ENCODE results near the gene LRRC1. TPM values are rescaled to one million over a fixed set of nuclear protein-coding genes. Genes with fewer than 3 reads are reported as not detected.

LRRC1 gene
- total RNA-seq, 1 experiment from 2014 or later, result 30.4 TPM

DNA sequence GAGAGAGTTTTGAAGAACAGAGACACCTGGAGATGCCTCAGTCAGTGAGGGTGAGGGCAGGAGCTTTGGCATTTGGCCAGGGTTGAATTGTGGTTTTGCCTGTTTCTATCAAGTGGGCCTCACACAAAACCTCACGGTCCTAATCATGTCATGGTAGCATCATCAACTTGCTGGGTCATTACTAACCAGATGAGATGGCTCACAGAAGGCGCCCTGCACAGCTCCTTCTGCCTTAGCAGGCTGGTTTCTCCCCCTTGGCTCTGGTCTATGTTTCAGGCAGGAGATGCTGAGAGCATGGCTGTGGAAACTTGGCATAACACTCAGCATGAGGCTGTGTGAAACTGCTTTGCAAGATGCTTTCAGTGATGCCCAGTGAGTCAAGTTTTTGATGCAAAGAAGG, 99.3 kb downstream of the LRRC1 start:
- DNase-seq (ENCODE audit: low read depth, low spot score), result no peak
- in situ Hi-C loops (cut with HindIII; ENCODE audit: low pct_unique_long_range_greater_than_20kb, low sequenced_read_pairs), result no loop called here

- in situ Hi-C loops (cut with HindIII; ENCODE audit: low pct_unique_long_range_greater_than_20kb, low sequenced_read_pairs), result no loop called here
- no peak for DNase-seq (ENCODE audit: low read depth, low spot score)
Observed at GRCh38 chr6:53896196-53896595, 101.4 kb downstream of the LRRC1 start.

DNA sequence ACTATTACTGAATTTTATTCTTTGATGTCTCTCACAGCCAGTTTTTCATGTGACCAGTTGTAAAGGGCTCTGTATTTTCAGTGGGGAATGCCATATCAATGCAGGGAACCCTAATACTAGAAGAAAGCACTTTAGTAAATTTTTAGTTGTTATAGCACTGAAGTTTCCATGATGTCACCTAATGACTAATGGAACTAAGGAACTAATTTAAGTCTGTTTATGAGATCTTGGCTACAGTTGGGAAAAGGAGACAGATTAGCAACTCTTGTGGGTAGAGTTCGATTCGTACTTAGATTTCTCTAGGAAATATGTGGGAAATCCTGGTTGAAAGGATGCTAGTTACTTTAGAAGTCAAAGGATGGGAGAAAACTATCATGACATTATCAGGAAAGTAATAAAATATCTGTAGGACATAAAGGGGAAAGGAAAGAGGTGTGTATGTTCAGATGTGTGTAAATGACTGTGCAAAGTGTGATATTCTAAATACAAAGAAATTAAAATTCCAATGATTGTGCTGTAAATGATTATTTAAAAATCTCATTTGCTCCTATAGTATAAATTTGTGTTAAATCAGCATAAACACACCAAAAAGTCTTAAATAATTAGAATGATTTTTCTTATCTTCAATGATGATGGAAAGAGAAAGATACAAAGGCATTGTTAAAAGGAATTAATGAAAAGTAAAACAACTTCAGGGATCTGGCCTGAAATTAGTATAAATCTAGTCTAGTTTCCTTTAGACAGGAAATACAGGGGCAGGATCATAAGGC, 103.4 kb downstream of the LRRC1 start:
- in situ Hi-C loops (cut with HindIII; ENCODE audit: low pct_unique_long_range_greater_than_20kb, low sequenced_read_pairs), result no loop called here
- no peak for DNase-seq (ENCODE audit: low read depth, low spot score)

DNA sequence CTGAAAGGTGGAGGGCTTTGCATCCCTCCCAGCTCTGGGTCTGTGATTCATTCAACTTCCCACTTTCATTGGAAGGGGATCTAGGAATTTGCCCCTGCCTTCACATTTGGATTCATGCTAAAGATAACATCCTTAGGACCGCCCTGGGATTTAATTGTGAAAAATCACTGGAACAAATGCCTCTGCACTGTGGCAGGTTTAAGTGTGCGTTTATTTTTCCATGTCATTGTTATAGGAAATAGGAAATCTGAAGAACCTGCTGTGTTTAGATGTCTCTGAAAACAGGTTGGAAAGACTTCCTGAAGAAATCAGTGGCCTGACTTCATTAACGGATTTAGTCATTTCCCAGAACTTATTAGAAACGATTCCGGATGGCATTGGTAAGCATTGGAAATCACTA, 104.7 kb downstream of the LRRC1 start:
- in situ Hi-C loops (cut with HindIII; ENCODE audit: low pct_unique_long_range_greater_than_20kb, low sequenced_read_pairs), result no loop called here
- DNase-seq (ENCODE audit: low read depth, low spot score), result no peak

GRCh38 chr6:53903357-53903756, 108.6 kb downstream of the LRRC1 start:
- DNase-seq (ENCODE audit: low read depth, low spot score), result no peak
- in situ Hi-C loops (cut with HindIII; ENCODE audit: low pct_unique_long_range_greater_than_20kb, low sequenced_read_pairs), result no loop called here

DNA sequence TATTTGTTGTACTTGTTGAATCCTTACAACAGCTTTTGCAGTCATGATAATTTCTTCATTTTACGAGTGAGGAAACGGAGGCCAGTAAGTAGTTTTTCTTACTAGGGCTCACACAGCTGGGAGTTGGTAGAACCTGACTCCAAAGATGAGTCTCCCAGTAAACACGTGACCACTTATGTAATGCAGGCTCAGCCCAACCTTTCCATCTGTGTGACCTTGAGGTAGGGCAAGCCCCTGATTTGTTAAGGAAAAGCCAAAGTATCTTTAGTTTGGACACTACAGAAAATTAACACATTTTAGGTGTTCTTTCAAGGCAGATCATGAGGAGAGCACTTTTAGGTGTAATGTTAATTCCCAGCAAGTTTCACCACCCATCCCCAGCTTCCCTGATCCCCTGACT, 111.3 kb downstream of the LRRC1 start:
- in situ Hi-C loops (cut with HindIII; ENCODE audit: low pct_unique_long_range_greater_than_20kb, low sequenced_read_pairs), result no loop called here
- no peak for DNase-seq (ENCODE audit: low read depth, low spot score)

GRCh38 chr6:53906842-53907241, 112.0 kb downstream of the LRRC1 start:
- in situ Hi-C loops (cut with HindIII; ENCODE audit: low pct_unique_long_range_greater_than_20kb, low sequenced_read_pairs), result no loop called here
- DNase-seq (ENCODE audit: low read depth, low spot score), result peak; percentile 71

GRCh38 chr6:53910834-53911233, 116.0 kb downstream of the LRRC1 start:
- in situ Hi-C loops (cut with HindIII; ENCODE audit: low pct_unique_long_range_greater_than_20kb, low sequenced_read_pairs), result no loop called here
- DNase-seq (ENCODE audit: low read depth, low spot score), result peak; percentile 79

- in situ Hi-C loops (cut with HindIII; ENCODE audit: low pct_unique_long_range_greater_than_20kb, low sequenced_read_pairs), result no loop called here
- DNase-seq (ENCODE audit: low read depth, low spot score), result peak; percentile 90
Observed at GRCh38 chr6:53912661-53913060, 117.9 kb downstream of the LRRC1 start.

DNA sequence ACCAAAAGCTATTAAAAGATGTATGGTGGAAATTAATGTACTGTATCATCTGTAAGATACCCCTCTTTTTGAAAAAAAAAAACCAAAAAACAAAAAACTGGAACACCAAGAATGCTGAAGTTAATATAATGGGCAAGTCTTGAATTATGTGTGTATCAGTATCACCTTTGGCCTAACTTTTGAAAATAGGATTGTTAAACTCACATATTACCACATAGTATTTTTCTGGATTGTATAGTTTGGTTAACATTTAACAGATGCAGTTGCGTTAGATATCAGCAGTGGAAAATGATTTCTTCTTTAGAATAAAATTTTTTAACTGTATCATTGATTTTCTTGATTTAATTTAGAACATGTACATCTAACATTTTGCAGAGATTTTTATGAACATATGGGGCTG, 118.5 kb downstream of the LRRC1 start:
- no peak for DNase-seq (ENCODE audit: low read depth, low spot score)
- in situ Hi-C loops (cut with HindIII; ENCODE audit: low pct_unique_long_range_greater_than_20kb, low sequenced_read_pairs), result no loop called here

GRCh38 chr6:53915026-53915691, 120.4 kb downstream of the LRRC1 start:
- DNase-seq (ENCODE audit: low read depth, low spot score), result no peak
- in situ Hi-C loops (cut with HindIII; ENCODE audit: low pct_unique_long_range_greater_than_20kb, low sequenced_read_pairs), result no loop called here

DNA sequence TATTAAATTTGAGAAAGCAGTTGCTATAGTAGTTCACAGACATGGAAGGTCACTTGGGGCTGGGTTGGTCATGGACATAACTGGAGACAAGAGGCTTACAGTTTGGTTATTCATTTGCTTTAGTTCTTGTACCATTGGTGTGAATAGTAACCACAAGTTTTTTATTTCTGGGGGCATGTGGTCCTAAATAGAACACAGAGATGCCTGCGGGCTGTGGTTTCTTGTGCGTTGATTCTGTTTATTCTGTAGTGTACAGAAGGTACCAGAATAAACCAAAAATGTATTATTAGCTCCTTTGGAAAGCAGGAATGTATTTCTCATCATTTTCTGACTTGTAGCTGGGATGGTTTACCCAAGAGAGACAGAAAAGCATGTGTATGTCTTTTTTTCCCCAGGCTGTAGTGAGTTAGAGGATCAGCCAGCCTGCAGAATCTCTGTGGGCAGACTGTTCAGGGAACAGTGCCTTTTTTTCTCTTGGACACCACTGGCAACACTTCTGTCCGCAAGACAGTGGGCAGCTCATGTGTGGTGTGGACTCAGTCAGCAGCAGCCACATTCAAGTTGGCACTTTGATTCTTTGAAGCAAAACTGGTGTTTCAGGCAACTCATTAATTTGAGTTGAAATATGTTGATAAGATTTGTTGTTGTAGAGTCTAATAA, 122.1 kb downstream of the LRRC1 start:
- DNase-seq (ENCODE audit: low read depth, low spot score), result peak; percentile 85
- in situ Hi-C loops (cut with HindIII; ENCODE audit: low pct_unique_long_range_greater_than_20kb, low sequenced_read_pairs), result no loop called here

GRCh38 chr6:53917464-53917842, 122.6 kb downstream of the LRRC1 start:
- in situ Hi-C loops (cut with HindIII; ENCODE audit: low pct_unique_long_range_greater_than_20kb, low sequenced_read_pairs), result no loop called here
- DNase-seq (ENCODE audit: low read depth, low spot score), result no peak

GRCh38 chr6:53918854-53919510, 124.2 kb downstream of the LRRC1 start:
- no peak for DNase-seq (ENCODE audit: low read depth, low spot score)
- in situ Hi-C loops (cut with HindIII; ENCODE audit: low pct_unique_long_range_greater_than_20kb, low sequenced_read_pairs), result no loop called here

DNA sequence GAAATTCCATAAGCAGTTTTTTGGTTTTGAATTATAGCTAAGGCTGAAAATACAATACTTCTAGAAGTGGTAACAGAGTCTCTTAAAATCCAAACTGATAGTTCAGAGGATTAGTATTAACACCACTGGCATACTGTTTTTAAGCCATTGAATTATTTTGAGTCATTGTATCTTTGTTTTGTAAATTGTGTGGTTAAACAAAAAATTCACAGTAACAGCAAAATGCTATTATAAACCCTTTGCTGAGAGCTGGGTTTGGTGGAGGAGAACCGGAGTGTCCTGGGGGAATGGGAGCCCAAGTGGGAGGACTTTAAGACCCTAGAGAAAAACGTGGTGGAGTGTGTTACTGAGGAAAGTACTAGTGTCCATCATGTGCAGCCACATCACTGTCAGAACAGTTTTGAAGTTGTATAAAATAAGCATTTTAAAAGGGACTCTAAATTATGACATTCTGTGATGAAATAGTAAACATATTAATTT, 125.1 kb downstream of the LRRC1 start:
- DNase-seq (ENCODE audit: low read depth, low spot score), result no peak
- in situ Hi-C loops (cut with HindIII; ENCODE audit: low pct_unique_long_range_greater_than_20kb, low sequenced_read_pairs), result no loop called here

DNA sequence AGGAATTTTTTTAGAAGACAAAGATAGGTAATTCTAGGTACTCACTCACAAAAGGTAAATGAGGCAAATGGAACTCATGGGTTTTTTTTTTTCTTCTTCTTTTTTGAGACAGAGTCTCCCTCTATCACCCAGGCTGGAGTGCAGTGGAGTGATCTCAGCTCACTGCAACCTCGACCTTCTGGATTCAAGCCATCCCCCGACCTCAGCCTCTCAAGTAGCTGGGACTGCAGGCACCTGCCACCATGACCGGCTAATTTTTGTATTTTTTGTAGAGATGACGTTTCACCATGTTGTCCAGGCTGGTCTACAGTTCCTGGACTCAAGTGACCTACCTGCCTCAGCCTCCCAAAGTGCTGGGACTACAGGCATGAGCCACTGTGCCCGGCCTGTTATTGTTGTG, 126.1 kb downstream of the LRRC1 start:
- in situ Hi-C loops (cut with HindIII; ENCODE audit: low pct_unique_long_range_greater_than_20kb, low sequenced_read_pairs), result no loop called here
- DNase-seq (ENCODE audit: low read depth, low spot score), result no peak

DNA sequence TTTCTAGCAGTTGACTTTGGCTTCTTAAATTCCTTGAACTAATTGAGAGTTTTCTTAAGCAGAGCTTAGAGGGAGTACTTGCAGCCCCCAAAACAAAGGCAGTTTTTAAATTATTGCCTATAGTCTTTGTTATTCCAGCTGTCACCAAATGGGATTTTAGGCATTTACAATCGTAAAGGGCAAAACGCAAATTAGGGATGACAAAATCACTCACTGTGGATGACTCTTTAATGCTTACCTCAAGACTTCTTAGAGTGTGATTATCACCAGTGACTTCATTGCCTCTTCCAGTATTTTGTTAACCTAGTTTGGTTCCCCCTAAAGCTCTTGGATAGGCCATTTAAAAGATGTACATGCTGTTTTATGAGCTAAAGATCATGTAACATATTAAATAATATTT, 126.8 kb downstream of the LRRC1 start:
- DNase-seq (ENCODE audit: low read depth, low spot score), result no peak
- in situ Hi-C loops (cut with HindIII; ENCODE audit: low pct_unique_long_range_greater_than_20kb, low sequenced_read_pairs), result no loop called here

- DNase-seq (ENCODE audit: low read depth, low spot score), result no peak
- in situ Hi-C loops (cut with HindIII; ENCODE audit: low pct_unique_long_range_greater_than_20kb, low sequenced_read_pairs), result no loop called here
Observed at GRCh38 chr6:53922539-53922981, 127.8 kb downstream of the LRRC1 start.

All from SK-MEL-5 (cell line).